T-helper 9 cell (primary cell): ENCODE measurements around the gene KCNJ16.
"Not testable (repeated sequence)": the region's sequence is repeated elsewhere in the genome, so short reads cannot be mapped to it uniquely, and the experiment has no call there.

Experiments
- DNase-seq: peaks from one replicate; pipeline ENCODE4 v3.0.0-alpha.2; 2020
- total RNA-seq, 2 donors: gene quantifications; one replicate each; lab custom pipeline; 2026; lab: John Stamatoyannopoulos, UW

KCNJ16 gene
- 0 to 0.07 reads per million in 2 donors for total RNA-seq

DNA sequence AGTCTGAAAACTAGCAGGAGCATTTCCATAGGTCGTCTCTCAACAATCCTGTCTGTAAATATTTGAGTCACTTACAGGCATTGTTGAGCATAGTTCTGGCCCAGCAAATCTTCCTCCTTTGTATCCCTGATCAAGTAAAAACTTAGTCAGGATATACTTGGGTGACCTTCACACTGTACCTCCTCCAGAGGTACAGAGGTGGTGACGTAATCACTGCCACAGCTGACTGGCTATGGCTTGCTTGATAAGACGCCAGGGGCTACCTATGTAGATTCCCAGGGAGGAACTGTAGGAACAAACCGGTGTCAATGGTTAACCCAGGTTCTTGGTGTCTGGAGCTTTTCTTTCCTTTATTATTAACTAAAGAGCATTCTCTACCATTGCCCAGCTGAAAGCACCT is at the start of gene KCNJ16:
TSS of gene KCNJ16 (plus strand) at position 270 of the 400 bp plus-strand sequence. CDS start 56,863 bp downstream, outside the sequence.
- DNase-seq: no peak

DNA sequence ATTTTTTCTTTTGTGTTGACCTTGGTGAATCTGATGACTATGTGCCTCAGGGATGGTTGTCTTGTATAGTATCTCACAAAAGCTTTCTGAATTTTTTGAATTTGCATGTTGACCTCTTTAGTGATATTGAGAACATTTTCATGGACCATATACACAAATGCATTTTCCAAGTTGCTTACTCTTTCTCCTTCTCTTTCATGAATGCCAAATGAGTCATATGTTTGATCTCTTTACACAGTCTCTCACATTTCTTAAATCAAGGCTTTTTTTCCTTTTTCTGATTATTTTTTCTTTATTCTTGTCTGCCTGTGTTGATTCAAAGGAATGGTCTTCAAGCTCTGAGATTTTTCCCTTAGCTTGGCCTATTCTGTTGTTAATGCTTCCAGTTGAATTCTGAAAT is 46.6 kb upstream of the KCNJ16 start:
- DNase-seq: no peak

DNA sequence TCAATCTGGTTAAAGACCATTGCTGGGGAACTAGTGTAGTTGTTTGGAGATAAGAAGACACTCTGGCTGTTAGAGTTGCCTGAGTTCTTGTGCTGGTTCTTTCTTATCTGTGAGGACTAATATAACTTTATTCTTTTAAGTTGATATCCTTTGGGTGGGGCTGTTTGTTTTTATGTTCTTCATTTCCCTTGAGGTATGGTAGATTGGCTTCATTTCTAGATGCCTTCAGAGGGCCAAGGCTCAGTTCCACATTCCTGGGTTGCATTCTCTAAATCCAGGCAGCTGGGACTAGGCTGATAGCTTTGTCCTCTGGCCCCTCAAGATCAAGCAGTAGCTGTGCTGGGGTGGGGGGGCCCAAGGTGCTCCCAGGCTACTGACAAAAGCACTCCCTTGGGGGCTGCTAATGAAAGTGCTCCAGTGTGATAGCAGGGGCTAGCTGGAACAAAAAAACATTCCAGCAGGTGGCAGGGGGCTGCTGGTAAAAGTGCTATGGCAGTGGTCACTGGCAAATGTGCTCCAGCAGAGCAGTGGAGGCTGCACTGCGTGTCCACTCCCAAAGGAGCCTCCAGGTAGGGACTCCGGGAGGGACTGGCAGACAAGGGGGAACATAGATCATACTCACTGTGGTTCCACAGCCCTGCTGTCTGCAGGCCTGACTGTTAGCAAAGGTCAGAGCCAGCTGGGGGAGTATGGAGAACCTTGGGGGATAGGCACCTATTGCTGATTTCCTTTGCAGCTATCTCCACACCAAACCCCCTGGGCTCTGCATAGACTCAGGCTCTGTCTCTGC is 45.9 kb upstream of the KCNJ16 start:
- DNase-seq: no peak

DNA sequence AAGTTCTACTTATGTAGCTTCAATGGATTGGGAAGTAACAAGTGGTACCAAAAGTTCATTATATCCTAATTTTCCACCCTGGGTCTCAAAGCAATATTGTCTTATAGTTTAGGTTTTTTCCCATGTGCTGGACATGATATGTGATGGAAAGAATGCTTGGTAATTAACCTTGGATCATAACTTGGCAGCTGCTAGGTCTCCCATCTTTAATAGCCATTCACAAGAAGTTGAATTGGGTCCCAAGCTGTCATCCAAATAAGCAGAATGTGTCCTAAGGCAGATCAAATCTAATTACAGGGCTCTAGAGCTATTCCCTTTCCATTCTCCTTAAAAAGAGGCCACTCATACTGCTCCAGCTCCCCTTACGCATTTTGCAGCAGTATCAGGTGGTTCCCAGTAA is 44.7 kb upstream of the KCNJ16 start:
- DNase-seq: no peak

DNA sequence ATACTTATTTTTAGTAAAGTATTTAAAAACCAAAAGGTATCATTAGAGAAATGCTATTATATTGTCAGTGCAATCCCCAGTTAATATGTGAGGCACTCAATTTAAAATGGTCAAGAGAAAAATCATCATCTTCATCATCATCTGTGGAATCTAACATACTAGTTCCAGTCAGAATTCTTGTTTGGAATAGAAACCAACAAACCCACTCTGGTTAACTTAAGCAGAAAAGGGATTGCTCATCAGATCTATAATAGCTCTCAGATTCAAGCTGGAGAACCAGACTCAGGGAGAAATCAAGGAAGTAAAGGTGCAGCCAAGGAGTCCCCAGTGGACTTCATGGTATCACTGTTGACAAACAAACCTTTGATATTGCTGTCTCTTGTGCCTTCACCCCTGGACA is 43.7 kb upstream of the KCNJ16 start:
- no peak for DNase-seq

DNA sequence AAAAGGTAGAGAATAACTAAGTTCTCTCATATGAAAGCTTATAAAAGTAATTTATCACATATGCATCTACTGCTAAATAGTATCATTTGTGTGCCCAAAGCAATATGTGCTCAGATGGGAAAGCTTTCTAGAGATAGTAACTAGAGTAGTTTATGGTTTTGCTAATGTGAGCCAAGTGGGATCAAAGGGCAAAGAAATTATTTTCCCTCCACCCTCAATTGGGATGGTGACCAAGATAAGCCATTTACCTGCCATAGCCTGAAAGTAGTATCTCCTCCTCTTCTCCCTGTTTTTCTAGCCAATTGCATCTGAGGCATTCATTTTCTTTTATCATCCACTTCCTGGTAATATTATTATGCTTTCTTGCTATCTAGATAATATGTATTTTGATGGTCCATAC is 41.9 kb upstream of the KCNJ16 start:
- DNase-seq: no peak

DNA sequence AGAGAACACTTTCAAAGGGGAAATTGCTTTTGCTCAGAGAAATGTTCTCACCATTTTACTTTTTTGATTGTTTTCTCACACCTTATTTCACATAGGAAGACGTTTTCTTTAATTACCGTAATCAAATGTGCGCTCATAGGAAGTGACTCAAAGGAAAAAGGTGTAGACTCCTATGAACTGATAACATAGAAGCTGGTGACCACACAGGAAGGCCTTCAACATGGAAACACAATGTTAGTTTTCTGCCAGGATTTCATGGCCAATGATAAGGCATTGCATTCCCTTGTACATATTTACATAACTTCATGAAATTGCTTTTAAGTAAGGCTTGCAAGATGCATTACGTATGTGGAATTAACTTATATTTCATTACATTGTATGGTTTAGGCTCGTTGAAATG is 40.9 kb upstream of the KCNJ16 start:
- no peak for DNase-seq

DNA sequence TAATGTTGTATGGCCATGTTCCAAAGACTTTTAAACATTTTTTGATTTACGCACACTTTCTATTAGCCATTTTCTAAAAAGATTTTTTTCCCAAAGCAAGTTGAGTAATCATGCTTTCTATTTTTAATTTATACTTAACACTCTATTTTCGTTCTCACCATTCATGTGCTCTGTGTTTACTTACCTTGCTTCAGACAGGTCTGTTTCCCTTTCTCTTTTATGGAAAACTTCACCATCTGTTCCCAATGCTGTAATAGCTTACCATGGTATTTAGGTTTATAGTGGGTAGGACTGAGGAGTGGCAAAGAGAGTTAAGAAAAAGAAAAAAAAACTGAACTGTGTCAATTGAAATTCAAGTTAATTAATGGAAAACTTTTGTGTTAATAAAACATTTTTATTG is 37.5 kb upstream of the KCNJ16 start:
- DNase-seq: no peak

DNA sequence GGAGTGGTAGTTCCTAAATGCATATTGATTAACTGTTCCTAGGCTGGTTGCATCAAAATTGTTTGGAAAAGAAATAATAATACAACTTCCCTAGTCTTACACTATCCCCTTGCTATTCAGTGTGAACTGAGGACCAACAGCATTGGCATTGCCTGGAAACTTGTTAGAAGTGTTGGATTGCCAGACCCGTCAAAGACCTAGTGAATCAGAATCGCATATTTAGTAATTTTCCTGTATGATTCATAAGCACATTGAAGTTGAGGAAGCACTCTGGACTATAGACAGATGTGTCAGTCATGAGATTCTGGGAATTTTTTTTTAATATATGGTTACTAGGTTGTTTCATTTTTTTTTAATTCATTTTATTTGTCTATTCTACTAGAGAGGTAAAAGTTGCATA is 34.7 kb upstream of the KCNJ16 start:
- DNase-seq: no peak

DNA sequence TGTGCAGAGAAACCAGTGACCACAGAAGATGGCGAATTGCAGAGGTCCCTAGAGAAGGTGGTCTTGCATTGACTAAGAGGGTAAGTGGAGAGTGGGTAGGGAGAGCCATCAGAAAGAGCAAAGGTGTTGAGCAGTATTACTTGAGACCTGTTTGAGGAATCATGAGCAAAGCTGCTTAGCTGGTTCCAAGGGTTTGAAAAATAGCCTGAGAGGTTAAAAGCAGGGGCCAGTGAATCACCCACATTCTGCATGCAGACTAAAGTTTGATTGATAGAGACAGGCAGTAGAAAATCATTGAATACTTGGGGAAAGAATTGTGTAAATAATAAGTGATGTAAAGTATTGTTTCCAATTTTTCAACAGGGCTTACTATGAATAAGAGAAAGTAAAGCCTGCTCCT is 34.0 kb upstream of the KCNJ16 start:
- no peak for DNase-seq

DNA sequence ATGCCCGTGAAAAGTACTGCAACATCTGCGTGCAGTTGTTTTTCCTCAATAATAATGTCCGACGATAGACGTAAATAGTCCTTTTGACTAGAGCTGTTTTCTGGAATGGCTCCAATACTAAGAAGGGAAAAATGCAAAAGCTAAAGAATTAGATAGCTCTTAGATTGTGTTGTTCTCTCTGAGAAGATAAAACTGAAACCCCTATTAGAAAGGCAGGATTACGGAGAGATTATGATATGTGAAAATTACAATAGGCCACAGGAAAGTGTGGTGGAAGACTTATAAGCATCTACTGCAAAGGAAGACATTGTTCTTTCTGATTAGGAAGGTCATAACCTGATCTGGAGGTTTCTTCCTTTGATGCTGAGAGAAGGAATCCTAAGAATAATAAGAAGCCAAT is 33.5 kb upstream of the KCNJ16 start:
- no peak for DNase-seq

DNA sequence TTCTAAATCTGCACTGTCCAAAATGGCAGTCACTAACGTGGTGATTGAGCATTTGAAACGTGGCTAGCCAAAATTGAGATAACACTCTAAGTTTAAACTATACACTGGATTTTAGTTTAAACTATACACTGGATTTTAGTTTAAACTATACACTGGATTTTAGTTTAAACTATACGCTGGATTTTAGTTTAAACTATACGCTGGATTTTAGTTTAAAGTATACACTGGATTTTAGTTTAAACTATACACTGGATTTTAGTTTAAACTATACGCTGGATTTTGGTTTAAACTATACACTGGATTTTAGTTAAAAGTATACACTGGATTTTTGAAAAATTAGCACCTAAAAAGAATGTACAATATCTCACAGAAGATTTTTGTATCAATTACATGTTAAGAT is 29.2 kb upstream of the KCNJ16 start:
- DNase-seq: not testable (repeated sequence)

DNA sequence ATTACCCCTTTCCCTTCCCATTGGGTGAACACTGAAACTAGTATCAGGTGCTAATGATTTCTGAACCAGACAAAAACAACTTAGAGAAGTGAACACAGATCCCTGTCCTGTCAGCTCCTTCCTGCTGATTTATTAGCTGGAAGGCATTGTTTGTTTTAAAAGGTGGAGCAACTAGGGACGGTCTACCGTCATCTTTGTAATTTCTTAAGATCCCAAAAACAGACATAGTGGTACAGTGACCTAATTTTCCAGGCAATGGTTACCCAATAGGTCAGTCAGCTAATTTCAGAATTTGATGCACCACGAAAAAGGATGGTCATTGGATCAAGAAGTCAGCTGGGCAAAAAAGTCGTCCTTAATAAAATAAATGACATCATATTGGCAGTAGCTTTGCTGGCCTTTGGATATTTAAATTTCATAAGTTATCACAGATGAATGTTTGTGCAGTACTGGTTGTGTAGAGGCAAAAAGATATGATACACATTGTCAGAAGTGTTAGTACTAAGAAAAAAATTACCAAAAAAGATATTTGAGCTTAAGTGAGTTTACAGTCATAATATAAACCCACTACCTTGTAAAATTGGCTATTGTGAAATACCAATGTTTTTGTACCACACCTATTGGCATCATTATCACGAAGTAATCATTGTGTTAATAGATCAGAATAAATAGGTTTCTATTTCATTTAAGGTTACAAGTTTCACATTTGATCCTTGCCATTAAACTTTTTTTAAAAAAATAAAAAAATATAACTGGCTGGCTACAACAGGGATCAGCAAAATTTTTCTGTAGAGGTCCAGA is 27.2 kb upstream of the KCNJ16 start:
- no peak for DNase-seq

DNA sequence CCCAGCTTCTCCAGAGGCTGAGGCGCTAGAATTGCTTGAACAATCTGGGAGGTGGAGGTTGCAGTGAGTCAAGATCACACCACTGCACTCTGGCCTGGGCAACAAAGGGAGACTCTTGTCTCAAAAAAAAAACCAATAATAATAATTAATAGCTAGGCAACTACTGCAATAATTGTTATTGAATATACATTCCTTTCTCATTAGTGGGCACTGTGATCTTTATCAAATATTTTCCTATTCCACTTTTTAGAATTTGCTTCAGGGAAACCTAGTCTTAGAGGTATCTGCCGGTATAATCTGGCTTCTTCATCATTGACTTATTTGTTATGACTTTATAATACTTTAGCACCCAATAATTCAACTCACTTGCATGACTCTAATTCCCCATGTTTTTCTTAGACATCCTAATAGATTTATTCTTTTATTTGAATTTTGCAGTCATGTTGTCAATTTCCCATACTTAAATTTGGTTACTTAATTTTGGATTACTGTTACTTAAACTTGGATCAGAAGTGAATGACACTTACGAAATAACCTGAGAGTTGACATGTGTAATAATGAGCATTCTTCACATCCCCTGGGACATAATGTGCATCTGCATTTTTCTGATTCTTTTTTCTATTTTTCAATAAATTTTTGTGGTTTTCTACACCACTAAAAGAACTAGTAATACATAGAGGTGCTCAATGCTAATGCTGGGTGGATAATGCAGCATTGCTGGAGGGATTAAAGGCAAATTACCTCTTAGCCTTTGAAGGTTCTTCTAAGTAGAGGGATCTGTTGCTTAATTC is 25.0 kb upstream of the KCNJ16 start:
- no peak for DNase-seq

DNA sequence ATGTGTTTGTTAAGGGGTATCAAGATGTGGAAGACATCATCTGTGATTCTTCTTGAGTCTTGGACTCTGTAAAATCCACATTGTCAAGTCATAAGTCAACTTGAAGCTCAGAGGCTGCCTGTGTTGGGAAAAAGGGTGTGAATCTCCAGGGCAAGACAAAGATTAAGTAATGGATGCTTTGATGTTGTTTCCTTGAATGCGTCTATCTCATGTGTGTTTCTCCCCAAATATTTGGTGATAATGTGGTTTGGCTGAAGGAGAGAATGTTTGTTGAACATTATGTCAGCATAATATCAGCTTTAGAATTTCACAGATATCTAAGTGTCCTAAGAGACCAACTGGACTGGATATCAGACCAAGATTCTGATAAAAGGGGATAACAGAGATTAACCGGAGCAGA is 24.1 kb upstream of the KCNJ16 start:
- DNase-seq: no peak

DNA sequence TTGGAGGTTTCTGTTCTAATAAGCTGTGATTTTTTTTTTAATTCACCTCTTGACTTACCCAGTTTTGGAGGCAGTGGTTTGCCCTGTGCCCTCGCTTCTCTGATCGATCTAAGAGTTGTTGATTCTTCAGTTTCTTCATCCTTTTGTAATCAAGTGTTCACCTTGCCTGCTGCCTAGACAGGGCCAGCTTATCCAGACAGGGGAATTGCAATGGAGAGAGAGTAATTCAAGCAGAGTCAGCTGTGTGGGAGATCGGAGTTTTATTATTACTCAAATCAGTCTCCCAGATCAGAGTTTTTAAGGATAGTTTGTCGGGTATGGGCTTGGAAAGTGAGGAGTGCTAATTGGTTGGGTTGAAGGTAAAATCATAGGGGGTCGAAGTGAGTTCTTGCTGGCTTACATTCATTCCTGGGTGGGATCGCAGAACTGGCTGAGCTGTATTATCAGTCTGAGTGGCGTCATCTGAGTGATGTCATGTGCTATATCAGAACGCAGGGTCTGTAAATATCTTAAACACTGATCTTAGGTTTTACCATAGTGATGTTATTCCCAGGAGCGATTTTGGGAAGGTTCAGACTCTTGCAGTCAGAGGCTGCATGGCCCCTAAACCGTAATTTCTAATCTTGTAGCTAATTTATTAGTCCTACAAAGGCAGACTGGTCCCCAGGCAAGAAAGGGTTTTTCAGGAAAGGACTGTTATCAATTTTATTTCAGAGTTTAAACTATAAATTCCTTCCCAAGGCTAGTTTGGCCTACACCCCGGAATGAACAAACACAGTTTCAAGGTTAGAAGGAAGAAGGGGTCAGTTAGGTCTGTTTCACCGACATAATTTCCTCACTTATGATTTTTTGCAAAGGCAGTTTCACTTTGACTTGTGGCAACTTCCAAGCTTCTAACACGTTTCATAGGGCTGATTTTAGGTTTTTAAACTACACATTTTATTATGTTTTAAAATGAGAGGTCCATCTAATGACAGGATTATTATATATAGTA is 21.5 kb upstream of the KCNJ16 start:
- no peak for DNase-seq

DNA sequence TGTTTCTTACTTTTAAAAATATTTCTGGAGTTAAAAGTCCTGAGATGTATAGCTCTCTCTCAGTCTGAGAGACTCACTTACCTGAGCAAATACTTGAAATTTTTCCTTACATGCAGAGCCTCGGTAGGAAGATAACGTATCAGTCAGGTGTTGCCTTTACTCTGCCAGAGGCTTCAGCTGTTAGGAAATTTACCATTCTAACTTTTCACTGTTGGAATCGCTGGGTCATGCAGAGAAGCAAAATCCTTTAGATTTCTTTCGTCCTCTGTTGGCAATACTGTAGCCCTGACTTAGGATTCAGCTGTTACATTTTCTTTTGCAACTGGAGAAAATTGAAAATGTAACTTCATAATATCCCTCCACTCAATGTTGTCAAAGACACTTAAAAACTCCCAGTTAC is 20.0 kb upstream of the KCNJ16 start:
- DNase-seq: no peak

DNA sequence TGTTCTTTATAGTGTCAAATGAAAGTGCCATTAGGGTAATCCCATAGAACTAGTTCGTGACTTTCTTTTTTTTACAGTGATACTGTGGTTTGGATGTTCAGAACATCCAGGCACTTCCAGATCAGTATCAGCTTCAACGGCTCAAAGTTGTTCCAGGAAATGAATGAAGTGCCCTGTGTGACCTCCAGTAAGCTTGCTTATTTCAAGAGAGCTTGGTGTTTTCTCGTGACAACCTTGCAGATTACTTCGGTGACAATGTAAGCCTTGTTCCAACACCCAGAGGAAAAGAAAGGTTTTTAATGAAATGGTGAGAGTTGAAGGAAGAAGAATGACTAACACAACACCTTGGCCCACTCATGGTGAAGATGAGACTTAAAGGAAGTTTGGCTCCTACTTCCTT is 16.0 kb upstream of the KCNJ16 start:
- no peak for DNase-seq

DNA sequence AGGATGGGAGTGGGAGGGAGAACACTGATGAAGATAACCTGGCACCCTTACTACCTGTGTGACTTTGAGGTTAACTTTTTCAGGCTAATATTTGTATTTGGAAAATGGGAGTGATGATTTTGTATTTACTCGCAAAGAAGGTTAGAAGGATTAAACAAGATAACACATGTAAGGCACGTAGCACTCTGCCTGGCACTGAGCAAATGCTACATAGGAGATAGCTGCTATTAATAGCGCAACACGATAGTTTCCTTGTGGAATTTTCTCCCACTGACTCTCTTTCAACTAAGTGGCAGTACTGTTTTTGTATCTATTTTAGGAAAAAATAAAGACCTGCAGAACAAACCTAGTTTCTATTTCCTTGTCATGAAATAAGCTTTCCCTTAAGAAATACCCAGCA is 15.4 kb upstream of the KCNJ16 start:
- DNase-seq: no peak

DNA sequence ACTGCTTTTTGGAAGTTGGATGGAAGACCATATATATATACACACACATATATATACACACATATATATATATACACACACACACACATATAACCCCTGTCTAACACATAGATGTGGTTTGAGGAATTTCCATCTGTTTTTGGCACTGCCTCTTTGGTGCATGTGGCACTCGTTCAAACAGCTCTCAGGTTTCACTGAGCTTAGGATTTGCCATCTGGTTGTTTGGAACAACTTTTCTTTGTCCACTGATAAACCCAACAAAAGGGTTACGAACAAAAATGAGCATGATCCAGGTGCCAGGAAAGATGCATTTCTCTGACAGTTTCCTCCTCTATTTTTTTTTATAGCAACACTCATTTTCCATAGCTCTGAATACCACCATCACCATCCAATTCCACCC is 14.6 kb upstream of the KCNJ16 start:
- no peak for DNase-seq

DNA sequence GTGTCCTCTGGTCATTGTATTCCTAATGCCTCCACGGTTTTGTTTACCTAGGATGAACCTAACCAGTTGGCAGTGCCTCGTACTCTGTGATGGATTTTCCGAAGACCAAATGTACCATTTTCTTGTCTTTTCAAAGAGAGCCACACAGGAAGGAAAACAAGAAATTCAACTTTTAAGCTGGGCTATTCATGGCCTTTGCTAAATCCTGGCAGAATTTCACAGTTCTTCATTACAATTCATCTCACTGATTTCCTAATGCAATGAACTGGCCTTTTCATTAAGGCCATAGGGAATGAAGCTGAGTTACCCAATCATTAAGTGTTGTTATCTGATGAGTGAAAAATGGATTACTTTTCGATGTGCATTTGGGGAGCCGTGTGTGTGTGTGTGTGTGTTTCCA is 7.9 kb upstream of the KCNJ16 start:
- no peak for DNase-seq
